GM21737 (cell line): Measurements from ENCODE around the gene GZMM.
A peak's percentile ranks its signal among the peaks of the same experiment; 100 is the strongest.

ENCODE experiments used
- ATAC-seq: cut with Tn5 transposase; IDR thresholded peaks from one replicate; pipeline ENCODE4 v1.9.1; 2021; ENCODE audit warnings: mild to moderate bottlenecking, moderate library complexity; ENCODE audit not compliant: unreplicated experiment

GZMM gene

GRCh38 chr19:543910-544608 is at the start of gene GZMM:
Gene GZMM (plus strand): TSS chr19:544053. CDS start chr19:544072, 19 bp downstream.
- ATAC-seq, result no peak

GRCh38 chr19:494171-495080 is 49.4 kb upstream of the GZMM start:
- no peak for ATAC-seq

DNA sequence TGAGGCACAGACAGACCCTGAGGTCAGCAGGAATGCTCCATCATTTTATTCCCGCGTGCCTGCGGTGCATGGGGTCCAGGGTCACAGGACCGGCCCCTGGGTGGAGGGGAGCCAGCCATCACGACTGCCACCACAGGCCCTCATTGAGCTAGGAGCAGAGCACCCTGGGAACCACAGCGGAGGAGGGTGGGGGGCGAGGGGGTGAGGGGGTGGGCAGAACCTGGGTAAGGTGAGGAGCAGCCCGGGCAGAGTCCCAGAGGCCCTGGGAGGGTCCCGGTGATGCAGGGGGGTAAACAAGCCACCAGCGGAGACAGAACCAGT is 48.8 kb upstream of the GZMM start:
- ATAC-seq, result no peak

DNA sequence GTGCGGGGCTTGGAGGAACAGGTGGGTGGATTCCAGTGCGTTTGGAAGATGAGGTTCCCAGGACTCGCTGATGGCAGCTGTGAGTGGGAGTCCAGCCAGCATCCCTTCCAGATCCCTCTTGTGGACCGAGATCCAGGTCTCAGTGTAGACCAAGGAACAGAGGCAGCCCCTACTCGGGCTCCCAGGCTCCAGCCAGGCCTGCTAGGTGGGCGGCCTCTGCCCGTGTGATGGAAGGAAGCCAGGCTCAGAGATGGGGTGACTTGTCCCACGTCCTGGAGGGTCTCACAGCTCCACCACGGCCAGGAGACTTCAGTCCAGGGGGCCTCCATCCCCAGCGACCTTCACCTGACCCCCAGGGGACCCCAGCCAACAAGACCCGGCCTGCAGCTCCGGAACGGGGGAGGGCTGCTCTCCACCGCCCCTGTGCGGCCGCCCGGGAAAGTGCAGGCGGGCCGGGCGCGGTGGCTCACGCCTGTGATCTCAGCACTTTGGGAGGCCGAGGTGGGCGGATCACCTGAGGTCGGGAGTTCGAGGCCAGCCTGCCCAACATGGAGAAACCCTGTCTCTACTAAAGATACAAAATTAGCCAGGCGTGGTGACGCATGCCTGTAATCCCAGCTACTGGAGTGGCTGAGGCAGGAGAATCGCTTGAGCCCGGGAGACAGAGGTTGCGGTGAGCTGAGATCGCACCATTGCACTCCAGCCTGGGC is 48.3 kb upstream of the GZMM start:
- no peak for ATAC-seq

- no peak for ATAC-seq
Observed at GRCh38 chr19:496112-496665, 47.7 kb upstream of the GZMM start, which contains the start of gene MADCAM1. Gene MADCAM1 (plus strand): TSS chr19:496486. CDS start chr19:496500, 14 bp downstream.

DNA sequence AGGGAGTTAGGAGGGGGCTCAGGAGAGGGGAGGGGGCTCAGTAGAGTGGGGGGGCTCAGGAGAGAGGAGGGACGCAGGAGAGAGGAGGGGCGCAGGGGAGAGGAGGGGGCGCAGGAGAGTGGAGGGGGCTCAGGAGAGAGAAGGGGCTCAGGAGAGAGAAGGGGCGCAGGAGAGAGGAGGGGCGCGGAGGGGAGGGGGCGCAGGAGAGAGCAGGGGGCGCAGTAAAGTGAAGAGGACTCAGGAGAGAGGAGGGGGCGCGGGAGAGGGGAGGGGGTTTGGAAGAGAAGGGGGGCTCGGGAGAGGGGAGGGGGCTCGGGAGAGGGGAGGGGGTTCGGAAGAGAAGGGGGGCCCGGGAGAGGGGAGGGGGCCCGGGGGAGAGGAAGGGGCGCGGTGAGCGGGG is 46.9 kb upstream of the GZMM start:
- ATAC-seq, result no peak

- no peak for ATAC-seq
Observed at GRCh38 chr19:497491-497868, 46.4 kb upstream of the GZMM start.

GRCh38 chr19:497869-498510 is 45.9 kb upstream of the GZMM start:
- ATAC-seq, result no peak

- ATAC-seq, result no peak
Observed at GRCh38 chr19:498511-498891, 45.4 kb upstream of the GZMM start.

- ATAC-seq, result no peak
Observed at GRCh38 chr19:498977-499623, 44.8 kb upstream of the GZMM start.

DNA sequence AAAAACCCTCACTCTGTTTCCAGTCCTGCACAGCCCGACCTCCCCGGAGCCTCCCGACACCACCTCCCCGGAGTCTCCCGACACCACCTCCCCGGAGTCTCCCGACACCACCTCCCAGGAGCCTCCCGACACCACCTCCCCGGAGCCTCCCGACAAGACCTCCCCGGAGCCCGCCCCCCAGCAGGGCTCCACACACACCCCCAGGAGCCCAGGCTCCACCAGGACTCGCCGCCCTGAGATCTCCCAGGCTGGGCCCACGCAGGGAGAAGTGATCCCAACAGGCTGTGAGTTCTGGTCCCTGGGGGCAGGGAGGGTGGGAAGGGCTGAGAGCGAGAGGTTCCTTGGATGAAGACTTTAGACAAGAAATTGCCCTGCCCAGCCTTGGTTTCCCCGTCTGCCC is 42.2 kb upstream of the GZMM start:
- ATAC-seq, result no peak

DNA sequence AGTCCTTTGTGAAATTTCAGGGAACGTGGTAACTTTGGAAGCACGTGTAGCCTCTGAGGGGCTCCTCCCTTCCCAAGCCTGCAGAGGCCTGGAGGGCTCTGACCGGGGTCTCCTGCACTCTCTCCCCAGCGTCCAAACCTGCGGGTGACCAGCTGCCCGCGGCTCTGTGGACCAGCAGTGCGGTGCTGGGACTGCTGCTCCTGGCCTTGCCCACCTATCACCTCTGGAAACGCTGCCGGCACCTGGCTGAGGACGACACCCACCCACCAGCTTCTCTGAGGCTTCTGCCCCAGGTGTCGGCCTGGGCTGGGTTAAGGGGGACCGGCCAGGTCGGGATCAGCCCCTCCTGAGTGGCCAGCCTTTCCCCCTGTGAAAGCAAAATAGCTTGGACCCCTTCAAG is 39.2 kb upstream of the GZMM start:
- ATAC-seq, result no peak

- ATAC-seq, result peak; percentile 67
Observed at GRCh38 chr19:506404-507285, 37.2 kb upstream of the GZMM start.

DNA sequence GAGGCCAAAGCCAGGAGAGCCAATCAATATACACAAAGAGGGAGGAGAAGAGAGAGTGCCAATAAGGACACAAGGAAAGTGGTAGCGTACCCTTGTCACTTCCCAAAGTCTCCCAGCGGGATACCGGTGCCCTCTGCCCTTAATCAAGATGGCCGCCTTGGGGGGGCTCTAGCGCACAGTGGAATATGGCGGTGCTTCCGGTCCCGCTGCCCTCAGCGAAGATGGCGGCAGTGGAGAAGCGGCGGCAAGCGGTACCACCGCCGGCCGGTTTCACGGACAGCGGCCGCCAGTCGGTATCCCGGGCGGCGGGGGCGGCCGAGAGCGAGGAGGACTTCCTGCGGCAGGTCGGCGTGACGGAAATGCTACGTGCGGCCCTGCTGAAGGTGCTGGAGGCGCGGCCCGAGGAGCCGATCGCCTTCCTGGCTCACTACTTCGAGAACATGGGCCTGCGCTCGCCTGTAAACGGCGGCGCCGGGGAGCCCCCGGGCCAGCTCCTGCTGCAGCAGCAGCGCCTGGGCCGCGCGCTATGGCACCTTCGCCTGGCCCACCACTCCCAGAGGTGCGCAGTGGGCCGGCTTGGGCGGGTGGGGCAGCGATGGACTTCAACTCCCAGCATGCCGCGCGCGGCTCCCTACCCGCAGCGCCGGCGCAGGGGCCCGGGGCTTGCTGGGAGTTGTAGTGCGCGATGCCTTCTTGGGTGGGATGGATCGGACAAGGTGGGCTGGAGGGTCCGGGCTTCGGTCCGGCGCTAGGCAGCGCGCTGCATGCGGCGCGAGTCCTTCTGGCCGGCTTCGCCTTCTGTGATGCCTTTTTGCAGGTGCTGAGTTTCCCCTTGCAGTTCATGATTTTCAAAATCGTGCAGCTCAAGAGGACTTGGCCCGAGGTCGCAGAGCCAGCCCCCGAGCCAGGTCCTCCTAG is 36.3 kb upstream of the GZMM start, which contains the start of gene TPGS1:
Gene TPGS1, plus strand, starts transcription at position 212 of the 918 bp plus-strand sequence. Its CDS starts 10 bp downstream, at position 222.
- peak; percentile 46 for ATAC-seq

GRCh38 chr19:508204-509150 is 35.4 kb upstream of the GZMM start:
- no peak for ATAC-seq

DNA sequence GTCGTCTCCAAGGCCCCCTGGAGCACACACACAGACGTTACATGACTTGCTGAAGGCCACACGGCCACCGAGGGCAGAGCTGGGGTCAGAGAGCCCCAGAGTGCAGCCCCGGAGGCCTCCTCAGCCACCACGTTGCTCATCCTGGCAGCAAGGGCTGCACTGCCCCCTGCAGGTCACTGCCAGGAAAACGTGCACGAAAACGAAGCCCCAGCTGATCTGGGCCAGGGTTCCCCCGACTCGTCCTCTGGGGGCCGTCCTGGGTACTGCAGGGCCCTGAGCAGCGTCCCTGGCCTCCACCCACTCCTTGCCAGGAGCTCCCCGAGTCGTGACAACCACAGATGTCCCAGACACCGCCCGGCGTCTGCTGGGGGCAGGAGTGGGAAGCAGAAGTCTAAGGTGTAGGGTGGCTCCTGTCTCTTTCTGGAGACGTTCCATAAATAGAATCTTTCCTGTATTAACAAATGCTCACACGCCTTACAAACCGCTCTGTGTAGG is 33.2 kb upstream of the GZMM start:
- ATAC-seq, result no peak
